CD4-positive, alpha-beta T cell treated with Interferon alpha-2 for 1 hour (primary cell): ENCODE results near the gene COL5A3.
"Not testable (repeated sequence)": the region's sequence is repeated elsewhere in the genome, so short reads cannot be mapped to it uniquely, and the experiment has no call there.

Experiments used
- DNase-seq, 2 donors: peaks; one replicate each; pipeline ENCODE4 v3.0.0-alpha.2; 2020 to 2022

The COL5A3 gene

DNA sequence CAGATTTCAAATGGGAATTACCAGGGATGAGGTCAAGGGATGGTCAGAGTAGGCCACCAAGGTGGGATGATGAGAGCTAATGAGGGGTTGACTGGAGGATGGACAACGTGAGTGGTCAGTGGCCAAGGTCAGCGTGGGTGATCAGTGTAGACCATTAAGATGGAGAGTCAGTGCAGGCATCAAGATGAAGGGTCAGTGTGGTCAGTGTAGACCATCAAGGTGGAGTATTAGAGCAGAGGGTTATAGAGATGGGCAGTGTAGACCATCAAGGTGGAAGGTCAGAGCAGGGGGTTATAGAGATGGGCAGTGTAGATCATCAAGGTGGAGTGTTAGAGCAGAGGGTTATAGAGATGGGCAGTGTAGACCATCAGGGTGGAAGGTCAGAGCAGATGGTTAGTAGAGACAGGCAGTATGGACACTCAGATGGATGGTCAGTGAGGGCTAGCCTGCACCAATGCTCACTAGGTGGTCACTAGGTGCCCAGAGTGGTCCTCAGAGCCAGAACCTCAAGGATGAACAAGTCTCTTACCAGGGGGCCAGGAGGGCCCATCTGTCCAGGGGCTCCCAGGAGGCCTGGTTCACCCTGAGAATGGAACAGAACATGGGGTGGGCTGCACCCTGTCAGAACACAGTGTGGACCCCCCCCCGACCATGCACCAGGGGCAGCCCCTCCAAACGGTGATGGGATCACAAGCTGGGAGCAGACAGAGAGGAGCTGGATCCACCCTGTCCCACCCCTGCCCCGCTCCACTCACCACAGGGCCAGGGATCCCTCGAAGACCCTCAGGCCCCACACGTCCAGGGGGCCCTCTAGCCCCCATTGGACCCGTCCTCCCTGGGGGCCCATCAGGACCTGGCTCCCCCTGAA lies 41.2 kb downstream of the COL5A3 start:
- DNase-seq: no peak

DNA sequence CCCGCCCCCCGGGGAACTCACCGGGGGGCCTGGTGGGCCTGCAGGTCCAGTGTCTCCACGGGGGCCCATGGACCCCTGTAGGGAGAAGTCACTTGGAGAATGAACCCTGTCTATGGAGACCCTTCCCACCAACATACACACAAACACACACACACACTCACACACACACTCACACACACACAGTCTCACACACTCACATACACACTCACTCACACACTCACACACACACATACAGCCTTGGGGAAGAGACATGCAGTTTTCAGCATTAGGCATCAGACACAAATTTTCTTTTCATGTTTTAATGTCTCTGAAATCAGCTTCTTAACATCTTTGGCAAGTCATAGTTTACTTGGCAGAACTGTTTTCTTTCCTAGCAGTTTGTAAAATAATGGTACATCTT lies 43.0 kb downstream of the COL5A3 start:
- no peak for DNase-seq

DNA sequence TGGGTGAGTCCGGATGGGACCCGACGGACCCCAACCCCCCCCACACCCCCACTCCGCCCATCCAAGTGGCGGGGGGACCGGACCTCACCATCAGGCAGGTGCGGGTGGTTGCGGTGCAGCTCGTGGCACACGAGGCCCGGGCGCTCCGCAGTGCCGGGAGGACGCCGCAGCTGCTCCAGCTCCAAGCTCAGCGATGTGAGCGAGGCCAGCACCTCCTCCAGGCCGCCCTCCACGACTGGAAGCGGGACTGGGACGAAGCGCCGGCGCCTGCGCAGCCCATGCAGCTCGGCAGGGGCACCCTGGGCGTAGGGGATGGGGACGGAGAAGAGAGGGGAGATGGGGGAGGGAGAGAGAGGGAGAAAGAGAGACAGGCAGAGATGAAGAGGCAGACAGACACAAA lies 43.9 kb downstream of the COL5A3 start:
- DNase-seq: no peak

DNA sequence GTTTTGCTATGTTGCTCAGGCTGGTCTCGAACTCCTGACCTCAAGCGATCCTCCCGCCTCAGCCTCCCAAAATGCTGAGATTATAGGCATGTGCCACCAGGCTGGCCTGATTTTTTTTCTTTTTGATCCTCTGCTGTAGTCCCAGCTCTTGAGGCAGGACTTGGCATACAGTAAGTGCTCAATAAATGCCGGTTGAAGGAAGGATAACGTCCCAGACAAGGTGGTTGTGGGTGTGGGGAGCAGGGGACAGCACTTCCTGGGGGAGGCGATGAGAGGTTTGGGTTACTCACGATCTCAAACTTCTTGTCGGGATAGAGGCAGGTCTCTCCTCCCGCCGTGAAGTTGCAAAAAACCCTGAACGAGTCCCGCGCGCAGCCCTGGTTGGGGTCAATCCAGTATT lies 44.3 kb downstream of the COL5A3 start:
- no peak for DNase-seq

DNA sequence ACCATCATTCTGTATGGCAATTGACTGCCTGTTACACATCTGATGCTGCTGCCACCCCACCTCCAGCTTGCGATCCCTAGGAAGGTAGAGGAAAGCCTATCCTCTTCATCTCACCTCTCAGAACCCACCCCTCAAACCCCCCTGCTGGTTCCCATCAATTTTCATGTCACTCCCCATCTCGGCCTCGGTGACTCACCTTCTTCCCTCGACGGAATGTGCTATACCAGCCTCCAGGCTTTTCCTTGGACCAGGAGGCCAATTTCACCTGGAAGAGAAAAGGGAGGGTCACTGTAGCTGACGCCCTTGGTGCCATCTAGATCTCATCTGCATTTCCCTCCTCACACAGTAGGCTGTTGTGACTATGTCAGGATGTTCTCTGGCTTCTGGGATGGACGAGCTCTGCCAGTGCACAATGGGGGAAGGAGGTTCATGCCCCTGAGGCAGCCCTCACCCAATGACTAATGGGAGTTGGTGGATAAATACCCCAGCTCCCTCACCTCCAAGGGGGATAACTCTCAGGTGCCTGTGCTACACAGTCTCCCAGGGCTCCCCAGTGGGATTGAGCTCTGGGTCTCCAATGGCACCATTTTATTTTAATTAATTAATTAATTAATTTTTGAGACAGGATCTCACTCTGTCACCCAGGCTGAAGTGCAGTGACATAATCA lies 47.5 kb downstream of the COL5A3 start:
- DNase-seq: no peak

DNA sequence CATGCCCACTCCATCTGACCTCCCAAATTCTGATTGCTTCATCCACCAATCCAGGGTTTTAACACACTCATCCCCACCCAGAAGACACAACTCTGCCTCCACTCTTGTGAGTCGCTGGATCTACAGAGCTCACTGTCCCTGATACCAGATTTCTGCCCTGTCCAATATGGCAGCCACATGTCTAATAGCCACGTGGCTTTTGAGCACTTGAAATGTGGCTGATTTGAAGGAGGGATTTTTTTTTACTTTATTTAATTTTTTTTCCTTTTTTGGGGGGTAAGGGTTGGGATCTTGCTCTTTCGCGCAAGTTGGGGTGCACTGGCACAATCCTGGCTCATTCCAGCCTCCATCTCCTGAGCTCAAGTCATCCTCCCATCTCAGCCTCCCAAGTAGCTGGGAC lies 49.2 kb downstream of the COL5A3 start:
- DNase-seq: no peak

DNA sequence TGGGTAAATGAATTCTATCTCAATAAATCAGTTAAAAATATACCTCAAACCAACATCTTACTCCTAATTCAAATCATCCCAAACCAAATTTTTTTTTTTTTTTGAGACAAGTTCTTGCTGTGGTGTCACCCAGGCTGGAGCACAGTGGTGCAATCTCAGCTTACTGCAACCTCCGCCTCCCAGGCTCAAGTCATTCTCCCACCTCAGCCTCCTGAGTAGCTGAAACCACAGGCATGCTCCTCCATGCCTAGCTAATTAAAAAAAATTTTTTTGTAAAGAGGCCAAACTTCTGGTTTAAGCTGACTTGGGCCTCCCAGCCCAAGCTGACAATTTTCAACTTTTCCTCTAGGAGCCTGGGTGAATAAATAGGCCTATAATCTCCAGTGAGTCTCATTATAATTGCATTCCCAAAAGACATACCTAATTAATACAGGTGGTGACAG lies 51.9 kb downstream of the COL5A3 start:
- no peak for DNase-seq

DNA sequence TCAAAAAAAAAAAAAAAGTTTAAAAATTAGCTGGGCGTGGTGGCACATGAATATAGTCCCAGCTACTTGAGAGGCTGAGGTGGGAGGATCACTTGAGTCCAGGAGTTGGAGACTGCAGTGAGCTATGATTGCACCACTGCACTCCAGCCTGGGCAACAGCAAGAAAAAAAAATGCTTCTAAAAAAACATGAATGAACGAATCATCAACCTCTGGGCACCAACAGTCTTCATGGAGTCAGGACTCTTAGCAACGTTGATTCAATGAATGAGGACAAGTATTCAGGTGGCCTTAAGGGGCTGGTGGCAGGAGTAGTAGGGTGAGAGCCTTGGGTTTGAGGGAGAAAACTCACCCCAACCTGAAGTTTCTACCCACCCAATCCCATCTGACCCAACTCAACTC lies 53.3 kb downstream of the COL5A3 start:
- no peak for DNase-seq

DNA sequence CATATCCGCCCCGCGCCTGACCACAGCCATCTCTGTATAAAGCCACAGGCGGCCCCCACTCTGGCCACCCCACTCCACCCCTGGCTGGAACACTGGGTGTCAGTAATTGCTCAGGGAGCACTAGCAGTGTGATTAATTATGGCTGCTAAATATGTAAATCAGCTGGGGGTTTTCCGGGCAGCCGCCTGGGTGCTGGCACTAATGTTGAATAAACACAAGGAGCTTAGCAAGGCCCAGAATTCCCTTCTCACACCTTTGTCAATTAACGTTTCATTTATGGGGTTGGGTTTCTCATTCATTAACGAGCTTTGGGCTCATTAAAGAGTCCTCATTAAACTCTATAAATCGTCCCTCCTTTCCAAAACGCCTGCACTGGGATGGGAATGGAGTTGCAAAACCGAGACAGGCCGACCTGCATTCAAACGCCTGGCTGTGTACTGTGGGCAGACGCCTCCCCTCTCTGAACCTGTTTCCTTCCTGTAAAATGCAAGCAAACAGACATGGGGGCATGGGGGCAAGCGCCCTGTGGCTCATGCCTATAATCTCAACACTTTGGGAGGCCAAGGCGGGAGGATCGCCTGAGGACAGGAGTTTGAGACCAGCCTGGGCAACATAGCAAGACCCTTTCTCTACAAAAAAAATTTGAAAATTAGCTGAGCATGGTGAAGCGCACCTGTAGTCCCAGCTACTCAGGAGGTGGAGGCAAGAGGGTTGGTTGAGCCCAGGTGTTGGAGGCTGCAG lies 56.3 kb downstream of the COL5A3 start:
- no peak for DNase-seq

DNA sequence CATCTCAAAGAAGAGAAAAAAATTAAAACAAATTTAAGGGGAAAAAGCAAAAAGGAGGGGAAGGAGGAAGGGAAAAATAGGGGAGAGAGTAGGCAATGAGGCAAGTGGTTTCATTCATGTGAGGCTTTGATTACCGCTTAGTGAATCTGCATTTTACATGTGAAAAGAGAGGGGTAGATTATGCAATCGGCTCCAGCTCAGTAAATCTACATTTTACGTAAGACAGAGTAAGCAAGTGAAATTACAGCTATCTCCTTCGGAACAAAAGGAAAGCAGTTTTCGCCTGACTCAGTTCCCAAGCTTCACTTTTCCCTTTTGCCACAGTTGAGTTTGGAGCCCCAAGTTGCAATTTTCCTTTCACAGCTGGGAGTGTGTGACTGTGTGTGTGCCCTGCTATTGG lies 58.0 kb downstream of the COL5A3 start:
- DNase-seq: no peak

DNA sequence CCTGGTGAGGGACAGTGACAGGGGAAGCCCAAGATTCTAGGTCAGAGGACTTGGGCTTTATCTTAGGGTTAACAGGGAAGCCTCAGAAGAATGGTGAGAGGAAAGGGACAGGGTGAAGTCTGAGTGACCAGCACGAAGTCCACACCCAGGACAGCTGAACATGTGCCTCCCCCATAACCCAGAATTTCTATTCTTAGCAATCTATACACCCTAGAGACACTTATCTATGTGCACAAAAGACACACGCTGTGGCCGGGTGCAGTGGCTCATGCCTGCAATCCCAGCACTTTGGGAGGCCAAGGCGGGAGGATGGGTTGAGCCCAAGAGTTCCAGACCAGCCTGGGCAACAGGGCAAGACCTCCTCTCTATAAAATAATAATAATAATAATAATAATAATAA lies 62.9 kb downstream of the COL5A3 start:
- no peak for DNase-seq

DNA sequence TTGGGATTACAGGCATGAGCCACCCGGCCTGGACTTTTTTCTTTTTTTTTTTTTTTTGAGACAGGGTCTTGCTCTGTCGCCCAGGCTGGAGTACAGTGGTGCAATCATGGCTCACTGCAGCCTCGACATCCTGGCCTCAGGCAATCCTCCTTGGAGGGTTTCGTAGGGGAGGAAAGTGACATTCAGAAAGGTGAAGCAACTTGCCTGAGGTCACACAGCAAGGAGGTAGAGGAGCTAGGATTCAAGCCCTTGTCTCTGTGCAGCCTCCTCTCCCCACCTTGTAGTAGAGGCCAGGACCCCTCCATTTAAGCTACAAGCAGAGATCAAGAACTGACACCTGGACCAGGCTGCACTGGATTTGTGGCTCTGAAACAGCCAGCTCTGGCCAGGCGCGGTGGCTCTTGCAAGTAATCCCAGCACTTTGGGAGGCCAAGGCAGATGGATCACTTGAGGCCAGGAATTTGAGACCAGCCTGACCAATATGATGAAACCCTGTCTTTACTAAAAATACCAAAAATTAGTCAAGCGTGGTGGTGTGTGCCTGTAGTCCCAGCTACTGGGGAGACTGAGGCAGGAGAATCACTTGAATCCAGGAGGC lies 63.7 kb downstream of the COL5A3 start:
- DNase-seq: not testable (repeated sequence)

DNA sequence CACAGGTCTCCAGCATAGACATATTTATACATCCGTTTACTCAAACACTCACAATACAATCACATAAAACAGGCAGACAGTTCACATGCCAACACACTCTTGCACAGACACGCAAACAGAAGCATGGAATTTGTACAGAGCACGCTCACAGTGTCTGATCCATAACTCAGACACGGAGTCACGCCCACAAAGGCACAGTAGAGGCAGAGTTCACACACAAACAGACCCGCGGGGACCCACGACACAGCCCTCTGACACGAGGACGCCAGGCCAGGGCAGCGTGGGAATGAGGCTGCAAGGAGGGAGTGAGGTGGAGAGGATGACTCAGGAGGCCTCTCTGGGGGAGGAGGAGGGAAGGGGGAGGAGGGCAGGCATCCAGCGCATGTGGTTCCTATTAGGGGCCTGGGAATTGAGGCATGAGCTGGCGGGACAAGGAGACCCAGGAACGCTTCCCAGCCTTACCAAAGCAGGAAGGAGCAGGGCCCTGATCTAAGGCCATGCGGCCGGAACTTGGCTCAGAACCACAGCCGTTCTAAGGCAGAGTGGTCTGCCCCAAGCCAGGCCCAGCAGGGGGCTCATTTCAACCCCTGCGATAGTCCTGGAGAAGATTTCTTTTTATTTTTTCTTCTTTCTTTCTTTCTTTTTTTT lies 64.9 kb downstream of the COL5A3 start:
- DNase-seq: no peak

DNA sequence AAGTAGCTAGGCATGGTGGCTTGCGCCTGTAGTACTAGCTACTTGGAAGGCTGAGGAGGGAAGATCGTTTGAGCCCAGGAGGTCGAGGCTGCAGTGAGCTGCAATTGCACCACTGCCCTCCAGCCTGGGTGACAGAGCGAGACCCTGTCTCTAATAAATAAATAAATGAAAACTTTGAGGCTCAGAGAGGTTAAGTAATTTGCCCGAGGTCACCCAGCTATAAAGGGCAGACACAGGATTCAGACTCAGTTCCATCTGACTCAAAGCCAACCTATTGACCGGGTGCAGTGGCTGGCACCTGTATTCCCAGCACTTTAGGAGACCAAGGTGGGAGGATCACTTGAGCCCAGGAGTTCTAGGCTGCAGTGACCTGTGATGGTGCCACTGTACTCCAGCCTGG lies 66.6 kb downstream of the COL5A3 start:
- no peak for DNase-seq

DNA sequence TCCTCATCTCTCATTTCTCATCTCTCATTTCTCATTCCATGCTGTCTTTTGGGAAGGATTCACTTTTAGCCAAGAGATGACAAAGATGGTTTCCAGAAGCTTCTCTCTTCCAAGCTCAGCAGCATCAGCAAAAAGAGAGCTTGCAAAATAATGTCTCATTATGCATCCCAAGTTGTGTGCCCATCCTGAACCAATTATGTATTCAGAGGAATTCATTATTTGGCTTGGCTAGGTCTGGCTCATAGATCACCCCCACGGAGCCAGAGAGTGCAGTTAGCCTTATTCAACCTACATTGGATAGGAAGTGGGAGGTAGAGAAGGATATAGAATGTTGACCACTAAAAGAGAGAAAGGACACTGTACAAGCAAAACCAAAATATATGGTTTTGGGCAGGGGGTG lies 68.6 kb downstream of the COL5A3 start:
- DNase-seq: no peak

DNA sequence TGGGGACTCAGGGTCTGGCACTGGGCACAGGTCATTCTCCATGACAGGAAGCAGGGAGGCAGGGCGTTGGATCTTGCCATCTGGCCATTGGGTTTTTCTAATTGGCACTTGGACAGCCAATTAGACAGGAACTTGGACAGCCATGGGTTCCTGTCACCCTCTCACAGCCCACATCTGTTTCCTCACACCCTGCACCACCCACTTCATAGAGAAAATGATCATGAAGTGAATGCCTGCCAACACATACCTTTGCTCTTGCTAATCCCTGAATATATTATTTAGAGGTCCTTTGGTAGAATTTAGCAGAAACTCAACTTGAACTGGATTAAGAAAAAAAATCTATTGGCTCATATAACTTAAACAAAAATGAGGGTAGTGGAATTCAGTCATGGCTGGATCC lies 69.1 kb downstream of the COL5A3 start:
- DNase-seq: no peak

DNA sequence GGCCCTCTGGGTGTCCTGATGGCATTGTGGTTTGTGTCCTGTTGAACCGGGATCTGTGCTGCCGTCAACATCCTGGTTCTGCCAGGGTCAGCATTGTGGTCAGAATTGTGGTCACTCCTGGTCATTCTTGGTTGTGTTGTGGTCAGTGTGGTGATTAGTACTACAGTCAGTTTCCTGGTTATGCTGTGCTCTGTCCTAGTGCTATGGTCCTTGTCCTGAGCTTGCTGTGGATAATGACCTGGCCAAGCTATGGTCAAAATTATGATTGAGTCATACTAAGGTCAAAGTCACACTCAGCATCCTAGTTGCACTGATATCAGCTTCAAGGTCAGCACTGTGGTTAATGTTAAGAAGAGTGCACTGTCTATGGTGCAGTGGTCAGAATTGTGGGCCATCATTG lies 69.5 kb downstream of the COL5A3 start:
- no peak for DNase-seq

DNA sequence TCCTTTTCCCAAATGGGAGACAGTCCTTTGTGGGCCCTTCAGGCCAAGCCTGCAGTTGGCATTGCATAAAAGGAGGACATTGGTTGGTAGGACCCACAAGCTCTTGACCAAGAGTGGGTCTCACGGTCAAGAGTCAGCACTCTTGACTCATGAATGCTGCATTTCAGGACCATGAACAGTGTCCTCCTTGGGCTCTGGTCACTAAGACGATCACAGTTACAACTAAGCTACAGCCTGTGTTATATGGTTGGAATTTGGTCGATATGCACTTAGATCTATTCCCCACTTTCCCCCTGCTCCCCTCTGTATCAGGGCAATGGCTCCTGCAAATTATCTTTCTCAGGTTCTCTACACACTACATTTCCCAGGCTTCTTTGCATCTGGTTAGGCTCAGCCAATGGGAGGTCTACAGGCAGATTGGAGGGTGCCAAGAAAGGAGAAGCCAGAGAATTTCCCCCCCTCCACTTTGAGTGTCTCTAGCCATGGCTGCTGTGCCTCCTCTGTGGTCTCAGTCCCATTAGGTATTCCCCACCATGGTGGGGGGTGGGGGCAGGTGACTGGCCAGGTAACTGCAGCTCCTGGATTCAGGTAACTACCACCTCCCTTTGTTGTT lies 70.9 kb downstream of the COL5A3 start:
- DNase-seq: no peak

DNA sequence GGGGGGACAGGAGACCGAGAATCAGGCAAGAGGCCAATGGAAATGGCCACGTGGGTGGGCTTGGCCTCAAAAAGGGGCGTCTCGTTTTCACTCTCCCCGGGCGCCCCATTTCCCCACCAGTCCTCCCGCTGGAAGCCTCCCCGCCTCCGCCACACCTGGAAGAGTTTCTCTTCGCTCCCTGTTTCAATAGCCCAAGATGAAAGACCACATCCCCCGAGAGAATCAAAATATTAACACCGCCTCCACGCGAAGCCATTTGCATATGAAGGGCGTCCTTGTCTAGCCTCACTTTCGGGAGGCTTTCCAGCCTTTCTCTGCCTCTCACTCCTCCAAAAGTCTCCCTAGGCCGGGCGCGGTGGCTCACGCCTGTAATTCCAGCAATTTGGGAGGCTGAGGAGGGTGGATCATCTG lies 73.3 kb downstream of the COL5A3 start:
- DNase-seq: no peak

DNA sequence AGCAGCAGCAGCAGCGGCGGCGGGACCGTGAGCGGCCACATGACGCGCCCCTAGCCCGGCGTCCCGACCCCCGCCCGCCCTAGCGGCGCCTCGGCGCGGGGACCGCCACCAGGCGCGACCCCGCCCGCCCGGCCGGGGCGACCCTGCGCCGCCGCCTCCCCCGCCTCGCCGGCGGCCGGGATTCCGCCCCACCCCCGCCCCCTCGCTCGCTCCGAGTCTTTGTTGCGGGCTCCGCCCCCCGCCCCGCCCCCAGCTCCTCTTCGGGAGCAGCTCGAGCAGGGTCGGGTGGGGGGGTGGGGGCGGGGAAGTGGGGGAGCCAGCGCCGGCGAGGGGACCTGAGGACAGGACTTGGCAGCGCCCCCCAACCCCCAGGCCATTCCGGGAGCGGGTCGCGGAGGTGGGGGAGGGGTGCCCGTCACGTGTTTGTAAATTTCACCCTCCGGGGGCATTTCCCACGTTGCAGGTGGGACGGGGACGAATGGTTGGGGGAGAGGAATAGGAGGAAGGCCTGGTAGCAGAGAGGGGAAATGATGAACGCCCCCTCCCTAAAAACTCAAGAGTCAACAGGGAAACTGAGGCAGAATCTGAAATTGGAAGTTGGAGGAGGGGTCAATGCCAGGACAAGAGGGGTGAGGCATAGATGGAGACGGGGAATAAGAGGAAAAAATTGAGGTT lies 73.8 kb downstream of the COL5A3 start, which contains the start of gene OLFM2:
TSS of gene OLFM2 (minus strand) at position 190 of the 675 bp plus-strand sequence. CDS start at position 41, 149 bp downstream.
- peak in 1 of 2 donors; percentile 19 for DNase-seq

DNA sequence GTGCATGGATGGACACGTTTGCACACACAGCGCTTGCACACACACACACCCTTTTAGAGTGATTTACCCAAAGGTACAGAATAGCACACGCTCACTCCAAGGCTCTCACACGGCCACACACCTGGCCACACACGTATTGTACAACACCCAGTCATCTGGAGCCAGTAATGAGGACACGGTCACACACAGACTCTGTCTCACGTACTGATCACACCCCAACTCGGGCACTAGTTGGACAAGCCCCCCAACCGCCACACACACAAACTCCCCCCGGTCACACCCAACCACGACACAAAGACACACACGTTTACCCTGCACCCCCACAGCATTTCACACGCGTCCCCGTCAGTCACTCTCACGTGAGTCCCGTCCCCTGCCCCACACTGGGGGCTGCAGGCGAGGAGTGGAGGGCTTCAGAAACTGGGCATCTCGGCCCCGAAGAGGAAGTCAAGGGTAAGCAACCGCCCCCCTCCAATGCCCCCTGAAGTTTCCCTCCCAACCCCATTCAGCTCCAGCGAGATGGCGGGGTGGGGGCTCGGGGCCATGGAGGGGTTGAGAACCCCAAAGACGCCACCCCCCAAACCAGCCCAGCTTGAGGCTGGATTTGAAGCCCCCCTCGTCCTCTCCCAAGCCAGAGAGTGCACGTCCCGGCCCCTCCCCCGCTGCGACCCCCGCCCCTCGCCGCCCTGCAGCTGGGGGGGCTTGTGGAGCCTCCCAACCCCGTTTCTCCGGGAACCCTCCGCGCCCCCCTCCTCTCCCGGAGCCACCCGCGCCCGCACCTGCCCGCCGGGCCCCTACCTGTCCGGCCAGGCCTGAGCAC lies 74.6 kb downstream of the COL5A3 start:
- DNase-seq: no peak
